Measurements from ENCODE around the gene DLX6. TPM values are rescaled to one million over a fixed set of nuclear protein-coding genes. Genes with fewer than 3 reads are reported as not detected.

Gene DLX6
- total RNA-seq = not detected

- no peak for DNase-seq (ENCODE audit: low spot score)
- H3K27me3 ChIP-seq (replicated peaks; ENCODE audit: insufficient read depth) = peaks cover 55% of the 10 kb centered on the region
- peaks cover 13 to 17% of the 10 kb centered on the region in 2 donors for H3K4me1 ChIP-seq (ENCODE audit: control insufficient read depth in 1 of 2, low read depth in 2 of 2)
- H3K9me3 ChIP-seq = no peaks in the 10 kb centered on the region
- H3K36me3 ChIP-seq = no peaks in the 10 kb centered on the region
- peak within 1 kb of the TSS; percentile 60 for H3K4me3 ChIP-seq
- no peak for ATAC-seq (ENCODE audit: insufficient number of reproducible peaks, low FRiP score, low read depth)
- TF ChIP-seq CTCF (IDR thresholded peaks at IDR 0.05) = no peak
- peak within 1 kb of the TSS in 1 of 2 donors; percentile 4 for H3K27ac ChIP-seq
Observed at GRCh38 chr7:97005183-97006054, at the start of gene DLX6. DLX6 (plus strand) TSS chr7:97005553; CDS start chr7:97005978, 425 bp downstream.

GRCh38 chr7:96959135-96959534 lies 46.2 kb upstream of the DLX6 start:
- no peak overlapping the region for H3K4me3 ChIP-seq
- H3K9me3 ChIP-seq = no peaks in the 10 kb centered on the region
- DNase-seq (ENCODE audit: low spot score) (no peak), ATAC-seq (ENCODE audit: insufficient number of reproducible peaks, low FRiP score, low read depth) (no peak)
- no peak overlapping the region for H3K27ac ChIP-seq
- H3K4me1 ChIP-seq (ENCODE audit: control insufficient read depth in 1 of 2, low read depth in 2 of 2) = no peaks in the 10 kb centered on the region
- no peaks in the 10 kb centered on the region for H3K27me3 ChIP-seq (replicated peaks; ENCODE audit: insufficient read depth)
- TF ChIP-seq CTCF (IDR thresholded peaks at IDR 0.05) = no peak
- no peaks in the 10 kb centered on the region for H3K36me3 ChIP-seq

GRCh38 chr7:96962221-96962885 lies 43.0 kb upstream of the DLX6 start:
- no peak for DNase-seq (ENCODE audit: low spot score)
- Histone ChIP-seq H3K27ac (no peak overlapping the region), H3K27me3 (replicated peaks; ENCODE audit: insufficient read depth) (no peaks in the 10 kb centered on the region), H3K4me3 (no peak overlapping the region), H3K36me3 (no peaks in the 10 kb centered on the region), H3K9me3 (no peaks in the 10 kb centered on the region), H3K4me1 (ENCODE audit: control insufficient read depth in 1 of 2, low read depth in 2 of 2) (no peaks in the 10 kb centered on the region)
- no peak for ATAC-seq (ENCODE audit: insufficient number of reproducible peaks, low FRiP score, low read depth)
- TF ChIP-seq CTCF (IDR thresholded peaks at IDR 0.05) = no peak

- TF ChIP-seq CTCF (IDR thresholded peaks at IDR 0.05) = no peak
- H3K27me3 ChIP-seq (replicated peaks; ENCODE audit: insufficient read depth) = no peaks in the 10 kb centered on the region
Observed at GRCh38 chr7:96968981-96969380, 36.4 kb upstream of the DLX6 start.

GRCh38 chr7:96970739-96971138 lies 34.6 kb upstream of the DLX6 start:
- DNase-seq (ENCODE audit: low spot score) (no peak), ATAC-seq (ENCODE audit: insufficient number of reproducible peaks, low FRiP score, low read depth) (no peak)
- Histone ChIP-seq H3K27me3 (replicated peaks; ENCODE audit: insufficient read depth) (no peaks in the 10 kb centered on the region), H3K27ac (no peak overlapping the region), H3K4me3 (no peak overlapping the region), H3K4me1 (ENCODE audit: control insufficient read depth in 1 of 2, low read depth in 2 of 2) (peaks cover 6 to 19% of the 10 kb centered on the region in 2 donors), H3K36me3 (no peaks in the 10 kb centered on the region), H3K9me3 (no peaks in the 10 kb centered on the region)
- no peak for TF ChIP-seq CTCF (IDR thresholded peaks at IDR 0.05)

More at GRCh38 chr7:96968981-96969380, 36.4 kb upstream of the DLX6 start:
- H3K36me3 ChIP-seq = no peaks in the 10 kb centered on the region
- H3K4me3 ChIP-seq = no peak overlapping the region
- no peaks in the 10 kb centered on the region for H3K9me3 ChIP-seq
- no peak for ATAC-seq (ENCODE audit: insufficient number of reproducible peaks, low FRiP score, low read depth)
- H3K4me1 ChIP-seq (ENCODE audit: control insufficient read depth in 1 of 2, low read depth in 2 of 2) = peaks cover 6 to 10% of the 10 kb centered on the region in 2 donors
- no peak overlapping the region for H3K27ac ChIP-seq
- DNase-seq (ENCODE audit: low spot score) = no peak

All from thoracic aorta (tissue), 2 donors.